ENCODE measurements around the gene METTL17.

DNA sequence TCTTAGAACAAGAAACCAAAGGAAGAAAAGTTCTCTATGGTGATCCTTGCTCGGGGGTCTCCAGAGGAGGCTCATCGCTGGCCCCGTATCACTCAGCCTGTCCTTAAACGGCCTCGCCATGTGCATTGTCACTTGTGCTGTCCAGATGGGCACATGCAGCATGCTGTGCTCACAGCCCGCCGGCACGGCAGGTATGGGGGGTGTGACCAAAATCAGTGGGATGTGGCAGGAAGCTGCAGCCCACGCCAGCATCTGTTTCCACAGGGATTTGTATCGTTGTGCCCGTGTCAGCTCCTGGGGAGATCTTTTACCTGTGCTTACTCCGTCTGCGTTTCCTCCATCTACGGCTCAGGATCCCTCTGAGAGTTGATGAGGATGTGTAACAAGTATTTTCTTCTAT, 6.7 kb downstream of the METTL17 start:
- TF ChIP-seq, protein P1, sequence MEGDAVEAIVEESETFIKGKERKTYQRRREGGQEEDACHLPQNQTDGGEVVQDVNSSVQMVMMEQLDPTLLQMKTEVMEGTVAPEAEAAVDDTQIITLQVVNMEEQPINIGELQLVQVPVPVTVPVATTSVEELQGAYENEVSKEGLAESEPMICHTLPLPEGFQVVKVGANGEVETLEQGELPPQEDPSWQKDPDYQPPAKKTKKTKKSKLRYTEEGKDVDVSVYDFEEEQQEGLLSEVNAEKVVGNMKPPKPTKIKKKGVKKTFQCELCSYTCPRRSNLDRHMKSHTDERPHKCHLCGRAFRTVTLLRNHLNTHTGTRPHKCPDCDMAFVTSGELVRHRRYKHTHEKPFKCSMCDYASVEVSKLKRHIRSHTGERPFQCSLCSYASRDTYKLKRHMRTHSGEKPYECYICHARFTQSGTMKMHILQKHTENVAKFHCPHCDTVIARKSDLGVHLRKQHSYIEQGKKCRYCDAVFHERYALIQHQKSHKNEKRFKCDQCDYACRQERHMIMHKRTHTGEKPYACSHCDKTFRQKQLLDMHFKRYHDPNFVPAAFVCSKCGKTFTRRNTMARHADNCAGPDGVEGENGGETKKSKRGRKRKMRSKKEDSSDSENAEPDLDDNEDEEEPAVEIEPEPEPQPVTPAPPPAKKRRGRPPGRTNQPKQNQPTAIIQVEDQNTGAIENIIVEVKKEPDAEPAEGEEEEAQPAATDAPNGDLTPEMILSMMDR (IDR thresholded peaks at IDR 0.05) = no peak
- TF ChIP-seq POLR2A (IDR thresholded peaks at IDR 0.05) = no peak
